H1 (cell line): ENCODE measurements around the gene CMTM1. TPM values are rescaled to one million over a fixed set of nuclear protein-coding genes. Genes with fewer than 3 reads are reported as not detected.

Source experiments
- CTCF ChIA-PET: fragments of 300-600 bp; sonication (Branson Sonifier 250); formaldehyde crosslinking; loops from one replicate; lab custom pipeline; 2021; ENCODE audit not compliant: partially characterized antibody; lab: Charles Lee
- POLR2A ChIA-PET: fragments of 300-600 bp; sonication (Branson Sonifier 250); formaldehyde crosslinking; loops from one replicate; lab custom pipeline; 2021; ENCODE audit warnings: inconsistent platforms; ENCODE audit not compliant: partially characterized antibody; lab: Charles Lee
- DNase-seq, 2 experiments: peaks; one replicate each; pipeline versions ENCODE4 v3.0.0 to v3.0.0-alpha.2; 2010 to 2022; ENCODE audit warnings: low spot score in 2 of 2, low read depth in 1 of 2, mixed read lengths in 1 of 2
- FAIRE-seq: peaks from 2 replicates; lab custom pipeline; 2011; peaks lifted over from hg19 to GRCh38; lab: Jason Lieb, UNC
- H2AFZ ChIP-seq: 2 replicates; pipeline ENCODE4 v1.8.1; 2012; ENCODE audit warnings: low read length, inconsistent platforms
- H2AK5ac ChIP-seq: 2 replicates; pipeline ENCODE4 v1.6.1; 2013; ENCODE audit warnings: low read depth, low read length
- H2BK120ac ChIP-seq: replicated peaks from 2 replicates; pipeline ENCODE3; 2013; ENCODE audit warnings: low read depth, low read length, inconsistent platforms
- H2BK12ac ChIP-seq: 2 replicates; pipeline ENCODE4 v1.6.1; 2013; ENCODE audit warnings: low read depth, low read length
- H2BK15ac ChIP-seq: 2 replicates; pipeline ENCODE4 v1.6.1; 2013; ENCODE audit warnings: low read length
- H2BK20ac ChIP-seq: 2 replicates; pipeline ENCODE4 v1.6.1; 2013; ENCODE audit warnings: low read length
- H2BK5ac ChIP-seq: 2 replicates; pipeline ENCODE4 v1.6.1; 2013; ENCODE audit warnings: low read depth, low read length
- H3K14ac ChIP-seq: 2 replicates; pipeline ENCODE4 v1.6.1; 2013; ENCODE audit warnings: inconsistent platforms; ENCODE audit not compliant: insufficient read length
- H3K18ac ChIP-seq: 2 replicates; pipeline ENCODE4 v1.6.1; 2013; ENCODE audit warnings: low read length; ENCODE audit errors: extremely low read depth
- H3K23ac ChIP-seq: 2 replicates; pipeline ENCODE4 v1.6.1; 2013; ENCODE audit warnings: inconsistent platforms; ENCODE audit not compliant: insufficient read length
- H3K23me2 ChIP-seq: 2 replicates; pipeline ENCODE4 v1.6.1; 2013; ENCODE audit warnings: low read depth, low read length
- H3K27ac ChIP-seq: 2 replicates; pipeline ENCODE4 v1.6.1; 2011; ENCODE audit warnings: low read depth, low read length, inconsistent platforms
- H3K27me3 ChIP-seq, 4 experiments: replicated peaks in 1 of 4; 1 replicate in 1 of 4; 2 replicates in 3 of 4; pipeline versions ENCODE4 v1.6.1 to v1.8.1; 2011 to 2013; ENCODE audit warnings: low read length in 3 of 4, mild to moderate bottlenecking in 3 of 4, inconsistent platforms in 2 of 4, mixed read lengths in 2 of 4, moderate library complexity in 1 of 4; ENCODE audit not compliant: control insufficient read depth in 3 of 4, insufficient read depth in 3 of 4; ENCODE audit errors: extremely low read depth in 1 of 4
- H3K36me3 ChIP-seq, 4 experiments: 2 replicates each; pipeline versions ENCODE4 v1.6.1 to v1.8.1; 2011 to 2013; ENCODE audit warnings: mild to moderate bottlenecking in 4 of 4, low read length in 3 of 4, moderate library complexity in 2 of 4, control low read depth in 1 of 4, inconsistent platforms in 1 of 4; ENCODE audit not compliant: insufficient read depth in 4 of 4, control insufficient read depth in 2 of 4
- H3K4ac ChIP-seq: replicated peaks from 2 replicates; pipeline ENCODE3; 2013; ENCODE audit warnings: low read length, low read depth, mixed read lengths, inconsistent platforms; ENCODE audit not compliant: insufficient read length
- H3K4me1 ChIP-seq, 4 experiments: replicated peaks in 1 of 4; 1 replicate in 1 of 4; 2 replicates in 3 of 4; pipeline versions ENCODE4 v1.6.1 to v1.8.1; 2011 to 2013; ENCODE audit warnings: low read length in 3 of 4, inconsistent platforms in 2 of 4, mixed read lengths in 1 of 4; ENCODE audit not compliant: insufficient read depth in 4 of 4, control insufficient read depth in 3 of 4
- H3K4me2 ChIP-seq, 2 experiments: 2 replicates each; pipeline versions ENCODE4 v1.6.1 to v1.8.1; 2011 to 2013; ENCODE audit warnings: low read depth in 2 of 2, low read length in 2 of 2, control low read depth in 1 of 2, inconsistent platforms in 1 of 2, mild to moderate bottlenecking in 1 of 2; ENCODE audit not compliant: insufficient read depth in 1 of 2
- H3K4me3 ChIP-seq, 4 experiments: fragments of 200-600, 300-600 bp in 1 of 4; sonication (generic), shearing (Covaris generic), sonication (Bioruptor Twin) in 1 of 4; 2 replicates each; pipeline versions ENCODE4 v1.5.1 to v1.8.1; 2011 to 2016; ENCODE audit warnings: low read length in 4 of 4, low read depth in 3 of 4, control low read depth in 2 of 4, inconsistent platforms in 2 of 4, mild to moderate bottlenecking in 2 of 4, mixed read lengths in 1 of 4, moderate library complexity in 1 of 4; ENCODE audit not compliant: insufficient read depth in 2 of 4; ENCODE audit errors: extremely low read depth in 1 of 4
- H3K56ac ChIP-seq: replicated peaks from 2 replicates; pipeline ENCODE3; 2013; ENCODE audit warnings: low read depth, mild to moderate bottlenecking, mixed read lengths, low read length, inconsistent platforms; ENCODE audit not compliant: insufficient read length
- H3K79me1 ChIP-seq: 2 replicates; pipeline ENCODE4 v1.6.1; 2013; ENCODE audit warnings: low read depth, low read length, control low read depth
- H3K79me2 ChIP-seq, 2 experiments: 2 replicates each; pipeline versions ENCODE4 v1.6.1 to v1.8.1; 2012 to 2013; ENCODE audit warnings: low read length in 2 of 2, mild to moderate bottlenecking in 2 of 2, inconsistent platforms in 1 of 2; ENCODE audit not compliant: insufficient read depth in 2 of 2, control insufficient read depth in 1 of 2
- H3K9ac ChIP-seq, 4 experiments: replicated peaks in 1 of 4; 1 replicate in 1 of 4; 2 replicates in 3 of 4; pipeline versions ENCODE4 v1.6.1 to v1.8.1; 2011 to 2013; ENCODE audit warnings: low read depth in 3 of 4, low read length in 3 of 4, control low read depth in 2 of 4, mild to moderate bottlenecking in 2 of 4, moderate library complexity in 2 of 4, inconsistent platforms in 1 of 4; ENCODE audit errors: extremely low read depth in 1 of 4
- H3K9me3 ChIP-seq, 2 experiments: 2 replicates each; pipeline versions ENCODE4 v1.6.1 to v1.8.1; 2012 to 2013; ENCODE audit warnings: mild to moderate bottlenecking in 2 of 2, moderate library complexity in 2 of 2, control low read depth in 1 of 2, inconsistent platforms in 1 of 2, low read depth in 1 of 2, low read length in 1 of 2, mixed read lengths in 1 of 2; ENCODE audit not compliant: insufficient read depth in 2 of 2
- H4K20me1 ChIP-seq, 2 experiments: replicated peaks in 1 of 2; 2 replicates each; pipeline versions ENCODE3 to v1.8.1; 2011 to 2013; ENCODE audit warnings: inconsistent platforms in 2 of 2, low read length in 2 of 2, mild to moderate bottlenecking in 1 of 2; ENCODE audit not compliant: insufficient read depth in 2 of 2, control insufficient read depth in 1 of 2
- H4K5ac ChIP-seq: 2 replicates; pipeline ENCODE4 v1.6.1; 2013; ENCODE audit warnings: low read length, low read depth, mixed read lengths, inconsistent platforms; ENCODE audit not compliant: insufficient read length
- H4K8ac ChIP-seq: 2 replicates; pipeline ENCODE4 v1.8.0; 2013; ENCODE audit warnings: mild to moderate bottlenecking, moderate library complexity, low read length, inconsistent platforms; ENCODE audit not compliant: insufficient read depth; ENCODE audit errors: extremely low read depth
- H4K91ac ChIP-seq: replicated peaks from 2 replicates; pipeline ENCODE3; 2013; ENCODE audit warnings: low read length, mixed read lengths, inconsistent platforms; ENCODE audit not compliant: insufficient read length
- CBX5 ChIP-seq: fragments of 300-800, 300-1000 bp; sonication (generic); IDR thresholded peaks from 2 replicates; pipeline ENCODE4 v1.7.1; 2016; ENCODE audit warnings: antibody characterized with exemption, low read length, low read depth
- CHD1 ChIP-seq: IDR thresholded peaks from 2 replicates; pipeline ENCODE4 v1.6.1; 2012; ENCODE audit warnings: low read depth, low read length, improper control_type of control experiment
- CREB1 ChIP-seq: IDR thresholded peaks from 2 replicates; pipeline ENCODE4 v1.6.1; 2012; ENCODE audit warnings: inconsistent platforms
- EP300 ChIP-seq, 2 experiments: IDR thresholded peaks; 1 replicate in 1 of 2; 2 replicates in 1 of 2; pipeline ENCODE4 v1.6.1; 2011 to 2012; ENCODE audit warnings: low read depth in 2 of 2, low read length in 2 of 2, mild to moderate bottlenecking in 2 of 2, borderline replicate concordance in 1 of 2, inconsistent platforms in 1 of 2, moderate library complexity in 1 of 2
- NANOG ChIP-seq: IDR thresholded peaks from 2 replicates; pipeline ENCODE4 v1.6.1; 2011; ENCODE audit warnings: low read length, low read depth, mild to moderate bottlenecking, inconsistent platforms; ENCODE audit not compliant: insufficient read depth, poor library complexity, severe bottlenecking
- POU5F1 ChIP-seq: IDR thresholded peaks from 2 replicates; pipeline ENCODE4 v1.6.1; 2011; ENCODE audit warnings: low read depth, mild to moderate bottlenecking, low read length, moderate library complexity
- RAD21 ChIP-seq, 2 experiments: IDR thresholded peaks in 1 of 2; conservative IDR thresholded peaks in 1 of 2; 2 replicates each; pipeline ENCODE4 v1.6.1; 2011; ENCODE audit warnings: low read depth in 2 of 2, low read length in 2 of 2, improper control_type of control experiment in 1 of 2, inconsistent platforms in 1 of 2, mild to moderate bottlenecking in 1 of 2, moderate library complexity in 1 of 2
- RFX5 ChIP-seq: IDR thresholded peaks from 2 replicates; pipeline ENCODE4 v1.6.1; 2011; ENCODE audit warnings: low read depth, low read length, improper control_type of control experiment, borderline replicate concordance
- TAF1 ChIP-seq: IDR thresholded peaks from 2 replicates; pipeline ENCODE4 v1.6.1; 2011; ENCODE audit warnings: mild to moderate bottlenecking, low read depth, low read length
- TCF12 ChIP-seq: IDR thresholded peaks from 2 replicates; pipeline ENCODE4 v1.6.1; 2011; ENCODE audit warnings: low read depth, mild to moderate bottlenecking, low read length
- WGBS, 2 experiments: shearing (Covaris generic) in 1 of 2; methylation state at CpG; one replicate each; pipeline versions ENCODE4 v1.1.6 to v1.1.7; 2013 to 2015; ENCODE audit warnings: low lambda C conversion rate in 2 of 2, mixed read lengths in 2 of 2, inconsistent platforms in 1 of 2, low coverage in 1 of 2, missing lambda C conversion rate in 1 of 2; ENCODE audit not compliant: insufficient replicate concordance in 2 of 2, insufficient coverage in 1 of 2, insufficient read length in 1 of 2; ENCODE audit errors: extremely low coverage in 1 of 2, missing lambda C conversion rate in 1 of 2; 5-methylcytosine and 5-hydroxymethylcytosine counted together
- polyA plus RNA-seq, 7 experiments: library from polyadenylated mRNA; depleted of rRNA in 3 of 7; stranded (reverse) in 5 of 7; unstranded in 2 of 7; fragments of >200 nt in 5 of 7; fragments of 200-250 nt in 2 of 7; gene quantifications; 1 replicate in 5 of 7; 2 replicates in 1 of 7; 4 replicates in 1 of 7; pipeline versions ENCODE4 v1.2.1 to v1.2.3, GENCODE V29; 2011 to 2013; ENCODE audit warnings: missing spikeins in 2 of 7, mixed read lengths in 2 of 7
- total RNA-seq: library from RNA; stranded (reverse); fragmentation: NEBNext Ultra II Directional; extraction: Animal tissue kit (Norgen Biotek cat#: 25700); gene quantifications from 2 replicates; pipeline ENCODE4 v1.2.1, GENCODE V29; 2021
- TF ChIP-seq, protein P1 (sequence below): IDR thresholded peaks from 2 replicates; pipeline ENCODE4 v1.6.1; 2011; ENCODE audit warnings: low read length, improper control_type of control experiment
- TF ChIP-seq, protein P2 (sequence below): IDR thresholded peaks from 2 replicates; pipeline ENCODE4 v1.6.1; 2011; ENCODE audit warnings: low read depth, mild to moderate bottlenecking, low read length; ENCODE audit not compliant: insufficient read depth

CMTM1 gene
- total and polyA plus RNA-seq, 2 of the 8 experiments (the other 6 are each of a cell fraction or from before 2014, with no cell fraction given) = 1.2 to 2.0 TPM

DNA sequence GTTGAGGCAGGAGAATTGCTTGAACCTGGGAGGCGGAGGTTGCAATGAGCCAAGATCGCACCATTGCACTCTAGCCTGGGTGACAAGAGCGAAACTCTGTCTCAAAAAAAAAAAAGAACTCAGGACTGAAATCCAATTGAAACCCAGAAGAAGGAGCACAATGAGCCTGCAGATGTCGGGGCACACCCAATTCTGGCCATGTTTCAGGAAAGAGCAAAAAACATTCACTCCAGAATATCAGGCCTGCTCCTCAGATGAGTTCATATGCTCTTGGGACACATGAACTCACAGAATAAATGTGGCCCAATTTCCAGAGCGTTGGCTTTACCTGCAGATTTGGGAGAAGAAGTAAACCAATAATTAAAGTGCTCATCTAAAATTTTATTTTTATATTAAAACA lies 10.1 kb downstream of the CMTM1 start:
- Histone ChIP-seq H2BK120ac (no peak overlapping the region), H3K23me2 (peaks cover 4% of the 10 kb centered on the region), H3K27me3 (peaks cover 19 to 30% (median 26%) of the 10 kb centered on the region in 4 experiments), H3K9me3 (no peaks in the 10 kb centered on the region), H3K18ac (no peak overlapping the region), H2BK5ac (no peak overlapping the region), H3K4ac (no peak overlapping the region), H3K4me2 (no peak overlapping the region), H3K79me1 (no peaks in the 10 kb centered on the region), H3K4me1 (peaks cover 0 to 10% (median 9%) of the 10 kb centered on the region in 4 experiments), H3K27ac (no peak overlapping the region), H2BK15ac (no peak overlapping the region), H4K20me1 (no peaks in the 10 kb centered on the region), H4K91ac (no peak overlapping the region), H2BK12ac (no peak overlapping the region), H3K23ac (no peak overlapping the region), H4K5ac (no peak overlapping the region), H3K36me3 (no peaks in the 10 kb centered on the region), H3K14ac (no peak overlapping the region), H3K9ac (no peak overlapping the region), H3K79me2 (no peaks in the 10 kb centered on the region), H2AFZ (no peak overlapping the region), H2AK5ac (no peak overlapping the region), H3K56ac (no peak overlapping the region), H4K8ac (no peak overlapping the region), H3K4me3 (no peak overlapping the region), H2BK20ac (no peak overlapping the region)
- DNase-seq = no peak
- FAIRE-seq = no peak
- POLR2A ChIA-PET = interaction anchor here (1.7 kb wide), 1 partner anchor 12 kb away, joined by 4 read pairs; no protein-coding TSS in a partner anchor
- WGBS, 2 experiments = 93% methylated on average over 5 of the region's 5 CpGs; no CpG with 5 or more reads in 1 of the 2 experiments
- CTCF ChIA-PET = interaction anchor here (1.1 to 6.8 kb wide), 3 partner anchors 13 to 291 kb away, joined by 3 to 30 read pairs (median 5); no protein-coding TSS in a partner anchor
- TF ChIP-seq EP300 (IDR thresholded peaks at IDR 0.05; ENCODE audit: borderline replicate concordance in 1 of 2, low read depth in 2 of 2, low read length in 2 of 2) (no peak), CBX5 (no peak), RFX5 (no peak), POU5F1 (no peak), CHD1 (no peak), CREB1 (no peak), RAD21 (IDR thresholded peaks at IDR 0.05 in 1 of 2, conservative IDR thresholded peaks at IDR 0.05 in 1 of 2; ENCODE audit: low read depth in 2 of 2, low read length in 2 of 2) (no peak), NANOG (no peak), TAF1 (no peak), TCF12 (no peak)
- TF ChIP-seq, protein P1, sequence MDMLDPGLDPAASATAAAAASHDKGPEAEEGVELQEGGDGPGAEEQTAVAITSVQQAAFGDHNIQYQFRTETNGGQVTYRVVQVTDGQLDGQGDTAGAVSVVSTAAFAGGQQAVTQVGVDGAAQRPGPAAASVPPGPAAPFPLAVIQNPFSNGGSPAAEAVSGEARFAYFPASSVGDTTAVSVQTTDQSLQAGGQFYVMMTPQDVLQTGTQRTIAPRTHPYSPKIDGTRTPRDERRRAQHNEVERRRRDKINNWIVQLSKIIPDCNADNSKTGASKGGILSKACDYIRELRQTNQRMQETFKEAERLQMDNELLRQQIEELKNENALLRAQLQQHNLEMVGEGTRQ = no peak
- TF ChIP-seq, protein P2, sequence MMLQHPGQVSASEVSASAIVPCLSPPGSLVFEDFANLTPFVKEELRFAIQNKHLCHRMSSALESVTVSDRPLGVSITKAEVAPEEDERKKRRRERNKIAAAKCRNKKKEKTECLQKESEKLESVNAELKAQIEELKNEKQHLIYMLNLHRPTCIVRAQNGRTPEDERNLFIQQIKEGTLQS = no peak
